CD4-positive, alpha-beta T cell treated with Interleukin-15 for 1 hour (primary cell): ENCODE measurements around the gene GABARAPL2.
"Not testable (repeated sequence)": the region's sequence is repeated elsewhere in the genome, so short reads cannot be mapped to it uniquely, and the experiment has no call there.

ENCODE experiments used
- DNase-seq: peaks from one replicate; pipeline ENCODE4 v3.0.0-alpha.2; 2020

Gene GABARAPL2, protein sequence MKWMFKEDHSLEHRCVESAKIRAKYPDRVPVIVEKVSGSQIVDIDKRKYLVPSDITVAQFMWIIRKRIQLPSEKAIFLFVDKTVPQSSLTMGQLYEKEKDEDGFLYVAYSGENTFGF

GRCh38 chr16:75566040-75566757 is at the start of gene GABARAPL2:
Gene GABARAPL2 (plus strand): TSS chr16:75566379. CDS start chr16:75566487, 108 bp downstream.
- peak; percentile 91 for DNase-seq

- no peak for DNase-seq
Measured at GRCh38 chr16:75519175-75519574, 47.0 kb upstream of the GABARAPL2 start.

DNA sequence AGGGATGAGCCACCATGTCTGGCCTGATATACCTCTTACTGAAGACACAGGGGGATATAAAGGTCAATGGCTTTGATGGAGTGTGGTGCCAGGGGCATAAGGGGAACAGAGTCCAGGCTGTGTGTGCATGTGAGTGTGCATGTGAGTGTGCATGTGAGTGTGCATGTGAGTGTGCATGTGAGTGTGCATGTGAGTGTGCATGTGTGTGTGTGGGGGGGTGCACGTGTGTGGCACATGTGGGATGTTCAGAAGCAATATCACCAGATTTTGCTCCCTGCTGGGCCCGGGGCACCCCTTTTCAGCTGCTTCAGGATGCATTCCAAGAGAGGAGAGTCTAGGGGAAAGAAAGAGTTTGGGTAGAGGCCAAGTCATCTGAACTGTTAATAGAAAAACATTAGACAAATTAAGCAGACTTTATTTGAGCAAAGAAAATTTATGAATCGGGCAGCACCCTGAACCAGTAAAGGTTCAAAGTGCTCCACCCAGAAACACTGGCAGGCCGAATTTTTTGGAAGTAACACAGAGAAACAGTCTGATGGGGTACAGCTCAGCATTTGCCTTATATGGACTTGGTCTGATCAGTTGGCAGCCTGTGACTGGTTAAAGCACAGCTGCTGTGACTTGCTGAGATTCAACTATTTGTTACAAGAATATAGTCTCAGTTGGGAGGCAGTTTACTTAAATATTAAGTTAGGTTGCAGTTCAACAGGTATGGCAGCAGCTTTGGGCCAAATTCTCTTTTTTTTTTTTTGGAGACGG is 40.0 kb upstream of the GABARAPL2 start:
- DNase-seq: no peak

- no peak for DNase-seq
Measured at GRCh38 chr16:75527825-75528299, 38.3 kb upstream of the GABARAPL2 start.

DNA sequence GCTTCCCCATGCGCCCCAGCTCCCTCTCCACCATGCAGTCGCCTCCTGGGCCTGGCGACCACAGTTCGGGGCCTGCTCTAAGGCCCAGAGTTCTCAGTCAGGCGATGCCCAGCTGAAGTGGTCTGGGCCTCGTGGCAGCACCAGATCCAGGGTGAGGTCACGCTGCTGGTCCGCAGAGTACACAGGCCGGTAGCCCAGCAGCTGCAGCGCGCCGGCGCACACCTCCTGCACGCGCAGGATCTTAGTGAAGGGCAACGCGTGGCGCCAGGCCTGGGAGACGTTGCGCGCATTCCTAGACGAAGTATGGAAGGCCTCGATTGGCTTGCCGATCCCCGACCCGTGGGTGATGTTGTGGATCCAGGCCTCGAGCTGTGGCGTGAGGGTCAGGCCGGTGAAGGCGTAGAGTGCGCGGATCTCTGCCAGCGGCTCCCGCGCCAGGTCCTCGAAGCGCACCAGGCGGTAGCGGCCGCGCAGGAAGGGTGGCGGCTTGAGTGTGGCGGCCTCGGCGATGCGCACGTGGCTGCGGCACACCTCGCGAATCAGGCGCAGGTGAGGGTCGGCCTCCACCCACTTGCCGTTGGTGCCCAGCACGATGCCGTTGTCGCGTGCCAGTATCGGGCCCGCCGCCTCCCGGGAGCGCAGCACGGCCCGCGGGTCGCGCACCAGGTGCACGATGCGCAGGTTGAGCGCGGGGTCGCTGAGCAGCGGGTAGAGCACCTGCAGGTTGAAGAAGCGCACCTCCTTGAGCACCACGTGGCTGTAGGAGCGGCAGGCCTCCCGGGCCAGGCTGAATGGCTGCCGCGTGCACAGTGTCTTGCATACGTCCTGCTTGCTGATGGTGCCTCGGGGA is 36.9 kb upstream of the GABARAPL2 start:
- DNase-seq: no peak

- no peak for DNase-seq
Measured at GRCh38 chr16:75529959-75530358, 36.2 kb upstream of the GABARAPL2 start.

- DNase-seq: no peak
Measured at GRCh38 chr16:75532142-75532765, 33.9 kb upstream of the GABARAPL2 start.

GRCh38 chr16:75532791-75533190 is 33.4 kb upstream of the GABARAPL2 start:
- DNase-seq: no peak

GRCh38 chr16:75534560-75535205 is 31.5 kb upstream of the GABARAPL2 start:
- DNase-seq: no peak

- DNase-seq: no peak
Measured at GRCh38 chr16:75535211-75535843, 30.9 kb upstream of the GABARAPL2 start.

DNA sequence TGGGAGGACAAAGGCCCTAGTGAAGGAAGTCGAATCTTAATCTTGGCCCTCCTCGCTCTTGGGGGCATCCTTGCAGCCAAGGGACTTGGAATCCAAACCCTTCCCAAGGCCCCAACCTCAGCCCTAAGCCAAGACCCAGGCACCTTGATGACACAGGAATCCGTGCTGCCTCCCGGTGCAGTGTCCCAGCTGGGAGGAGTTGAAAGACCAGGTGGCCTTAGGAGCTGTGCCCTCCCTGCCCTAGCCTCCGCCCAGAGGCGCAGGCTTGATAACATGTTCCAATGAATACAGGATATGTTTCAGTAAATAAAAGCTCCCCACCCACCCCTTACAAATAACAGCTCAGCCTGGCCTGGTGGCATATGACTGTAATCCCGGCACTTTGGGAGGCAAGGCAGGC is 30.3 kb upstream of the GABARAPL2 start, which contains the start of gene CHST5:
CHST5 (minus strand) TSS at position 208 of the 400 bp plus-strand sequence. CDS start 5,724 bp downstream, outside the sequence.
- no peak for DNase-seq

DNA sequence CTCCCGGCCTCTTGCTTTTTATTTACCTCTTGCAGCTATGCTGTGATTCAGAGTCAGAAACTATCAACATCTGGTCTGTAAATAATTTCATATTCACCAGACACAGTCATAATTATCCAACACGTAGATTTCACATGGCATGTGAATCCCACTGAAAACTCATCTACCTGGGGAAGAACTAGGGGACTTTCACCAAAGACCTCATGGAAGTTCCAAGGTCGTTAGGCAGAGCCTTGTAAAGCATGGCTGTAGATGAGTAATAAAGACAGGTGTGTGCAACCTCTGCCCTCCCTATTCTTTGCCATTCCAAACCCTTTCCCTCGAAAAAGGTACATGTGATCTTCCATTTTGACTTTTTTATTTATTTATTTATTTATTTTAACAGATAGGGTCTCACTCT is 28.4 kb upstream of the GABARAPL2 start:
- DNase-seq: no peak

DNA sequence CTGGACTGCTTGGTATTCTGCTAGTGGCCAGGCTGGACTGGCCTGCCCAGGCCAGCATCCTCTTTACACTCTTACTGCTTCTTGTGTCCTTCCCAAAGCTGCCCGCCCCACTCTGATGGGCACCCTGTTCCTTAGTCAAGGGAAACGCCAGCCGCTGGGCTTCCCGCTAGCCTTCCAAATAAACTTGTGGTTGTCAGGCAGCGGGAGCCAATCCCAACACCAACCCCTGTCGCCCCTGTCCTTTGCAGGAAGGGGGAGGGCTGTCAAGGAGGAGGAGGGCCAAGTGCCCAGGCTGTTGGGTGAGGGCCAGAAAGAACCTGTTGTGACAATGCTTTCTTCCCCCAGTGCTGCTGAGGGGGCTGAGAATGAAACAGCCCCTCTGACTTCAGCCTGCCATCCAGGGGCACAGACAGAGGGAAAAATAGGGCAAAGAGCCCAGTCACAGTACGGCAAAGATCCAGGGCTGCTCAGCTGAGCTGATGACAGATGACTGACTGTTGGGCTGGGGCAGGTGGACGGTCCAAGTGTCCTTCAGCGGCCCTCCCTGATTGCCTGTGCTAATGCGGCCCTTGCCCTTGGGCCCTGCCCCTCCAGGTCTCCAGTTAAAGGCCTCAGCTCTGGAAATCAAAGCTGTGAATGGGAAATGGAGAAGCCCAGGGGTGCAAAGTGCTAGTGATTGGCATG is 27.2 kb upstream of the GABARAPL2 start:
- not testable (repeated sequence) for DNase-seq

- DNase-seq: no peak
Measured at GRCh38 chr16:75541236-75541635, 24.9 kb upstream of the GABARAPL2 start.

DNA sequence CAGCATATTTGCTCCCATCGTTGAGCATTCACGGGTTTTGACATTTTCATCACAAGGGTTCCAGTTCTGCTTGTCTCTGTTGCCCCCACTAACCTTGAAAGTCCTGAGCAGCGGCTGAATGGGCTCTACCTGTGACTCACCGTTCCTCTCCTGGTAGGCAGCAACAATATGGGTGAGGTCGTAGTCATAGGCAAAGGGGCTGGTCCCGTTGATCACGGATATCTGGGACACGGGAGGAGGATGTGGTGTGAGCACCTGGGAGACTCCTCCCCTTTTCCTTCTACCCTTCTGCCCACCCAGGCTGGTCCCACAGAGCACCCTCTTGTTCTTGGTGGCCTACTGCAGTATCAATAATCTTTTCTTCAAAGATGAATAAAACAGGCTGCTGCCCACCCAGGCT is 23.7 kb upstream of the GABARAPL2 start:
- DNase-seq: not testable (repeated sequence)

DNA sequence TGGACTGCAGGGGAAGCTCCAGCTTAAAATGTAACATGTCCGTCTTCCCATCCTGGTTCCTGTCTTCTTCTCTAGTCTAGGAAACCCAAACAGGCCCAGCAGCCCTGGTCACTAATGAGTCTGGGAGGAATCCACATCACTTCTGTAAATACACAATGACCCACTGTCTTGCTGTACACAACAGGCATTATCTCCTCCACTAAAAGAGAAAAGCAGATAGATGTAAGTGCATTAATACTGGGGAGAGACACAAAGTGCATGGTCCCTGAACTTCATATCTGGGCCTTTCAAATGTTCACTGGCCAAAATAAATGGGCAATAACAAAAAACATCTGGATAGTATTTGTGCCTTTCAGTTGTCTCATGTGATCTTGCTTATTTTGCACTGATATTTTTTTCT is 20.3 kb upstream of the GABARAPL2 start:
- not testable (repeated sequence) for DNase-seq

GRCh38 chr16:75546293-75546692 is 19.9 kb upstream of the GABARAPL2 start:
- no peak for DNase-seq

GRCh38 chr16:75548456-75548855 is 17.7 kb upstream of the GABARAPL2 start:
- DNase-seq: not testable (repeated sequence)

DNA sequence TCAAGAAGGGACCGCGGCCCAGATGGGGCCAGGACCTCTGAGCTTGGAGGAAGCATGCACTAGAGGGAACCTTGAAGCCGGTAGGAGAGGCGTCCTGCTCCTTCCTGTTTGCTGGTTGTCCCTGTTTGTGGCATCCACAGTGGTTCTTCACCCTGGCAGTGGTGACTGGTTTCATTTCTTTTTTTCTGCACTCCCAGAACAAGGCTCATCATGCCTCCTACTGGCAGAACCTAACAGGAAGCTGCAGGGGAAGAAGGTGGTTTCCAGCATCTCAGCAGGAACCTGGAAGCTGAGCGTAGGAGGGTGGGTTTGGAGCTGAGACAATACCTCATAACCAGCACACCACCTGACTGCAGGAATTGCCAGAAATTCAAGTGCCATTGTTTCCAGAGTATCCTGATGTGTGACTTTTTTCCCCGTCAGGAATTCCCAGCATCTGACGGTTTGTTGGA is 15.9 kb upstream of the GABARAPL2 start:
- DNase-seq: peak; percentile 63

DNA sequence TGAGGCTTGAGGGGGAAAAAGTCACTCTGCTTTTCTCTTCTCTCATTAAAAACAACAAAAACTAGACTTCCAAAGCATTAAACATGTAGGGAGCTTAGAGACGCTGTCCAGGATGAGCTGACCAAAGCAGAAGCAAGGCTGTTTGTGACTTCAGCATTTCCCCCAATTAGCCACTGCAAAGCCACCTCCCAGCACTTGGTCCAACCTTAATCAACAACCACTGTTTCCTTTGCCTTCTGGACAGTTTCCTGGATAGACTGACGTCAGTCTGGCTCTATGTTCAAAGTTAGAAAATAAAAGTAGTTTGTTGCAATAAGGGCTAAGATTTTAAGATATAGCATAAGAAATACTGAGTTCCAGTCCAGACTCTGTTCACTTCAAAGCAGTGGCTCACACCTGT is 13.2 kb upstream of the GABARAPL2 start:
- DNase-seq: no peak
